ENCODE results near the gene SETD5. TPM values are rescaled to one million over a fixed set of nuclear protein-coding genes. Genes with fewer than 3 reads are reported as not detected.

SETD5 gene
- total and polyA plus RNA-seq, 2 donors (not counting 3 experiments of a cell fraction or from before 2014, with no cell fraction given) = 48.2 to 149 TPM

DNA sequence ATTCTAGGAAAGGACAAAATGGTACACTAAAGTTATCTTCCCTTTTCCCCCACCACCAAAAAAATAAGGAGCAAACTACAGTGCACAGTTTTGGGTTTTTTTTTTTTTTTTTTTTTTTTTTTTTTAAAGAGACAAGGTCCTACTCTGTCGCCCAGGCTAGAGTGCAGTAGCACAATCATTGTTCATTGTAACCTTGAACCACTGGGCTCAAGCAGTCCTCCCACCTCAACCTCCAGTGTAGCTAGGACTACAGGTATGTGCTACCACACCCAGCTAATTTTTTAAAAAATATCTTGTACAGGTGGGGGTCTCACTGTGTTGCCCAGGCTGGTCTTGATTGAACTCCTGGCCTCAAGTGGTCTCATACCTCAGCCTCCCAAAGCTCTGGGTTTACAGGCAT, 14.9 kb downstream of the SETD5 start:
- H3K4me1 ChIP-seq (ENCODE audit: control insufficient read depth, extremely low read depth, insufficient read depth, low read length) = no peaks in the 10 kb centered on the region
- no peak for DNase-seq (ENCODE audit: low read depth, low spot score)
- H4K20me1 ChIP-seq (replicated peaks; ENCODE audit: control insufficient read depth, extremely low read depth, insufficient read depth, low read length) = peaks cover 40% of the 10 kb centered on the region
- TF ChIP-seq FOS (IDR thresholded peaks at IDR 0.05; ENCODE audit: borderline replicate concordance, insufficient read depth, low read length) (no peak), MYC (IDR thresholded peaks at IDR 0.05; ENCODE audit: low read depth, low read length) (no peak), POLR2AphosphoS5 (IDR thresholded peaks at IDR 0.05; ENCODE audit: insufficient read depth, low read depth, low read length) (no peak), CTCF (IDR thresholded peaks at IDR 0.05; ENCODE audit: extremely low read depth in 1 of 2, insufficient read depth in 1 of 2, low read depth in 1 of 2, low read length in 2 of 2) (no peak), EZH2 (IDR thresholded peaks at IDR 0.05; ENCODE audit: borderline replicate concordance, low read depth, low read length, severe bottlenecking) (no peak), POLR2A (IDR thresholded peaks at IDR 0.05; ENCODE audit: low read depth, low read length) (no peak), JUN (IDR thresholded peaks at IDR 0.05; ENCODE audit: borderline replicate concordance, insufficient read depth, insufficient read length, low read depth) (no peak), GATA2 (IDR thresholded peaks at IDR 0.05; ENCODE audit: insufficient read depth, insufficient read length, low read depth, low read length) (no peak)
- TF ChIP-seq, protein P1, sequence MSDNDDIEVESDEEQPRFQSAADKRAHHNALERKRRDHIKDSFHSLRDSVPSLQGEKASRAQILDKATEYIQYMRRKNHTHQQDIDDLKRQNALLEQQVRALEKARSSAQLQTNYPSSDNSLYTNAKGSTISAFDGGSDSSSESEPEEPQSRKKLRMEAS (IDR thresholded peaks at IDR 0.05; ENCODE audit: insufficient read depth, insufficient read length) = no peak
- intact Hi-C loops (cut with micrococcal nuclease) = no loop called here
- ChIA-PET POLR2A (interaction anchor here (0.9 kb wide), 1 partner anchor 13 kb away, joined by 3 read pairs; no protein-coding TSS in a partner anchor), CTCF (no interaction called here)
- H3K4me2 ChIP-seq (ENCODE audit: insufficient read depth, low read length) = no peak overlapping the region
- no peak overlapping the region for H3K9ac ChIP-seq (replicated peaks; ENCODE audit: extremely low read depth, insufficient read depth, low read length)
- H3K9me3 ChIP-seq (replicated peaks; ENCODE audit: control insufficient read depth, insufficient read depth, low read length) = no peaks in the 10 kb centered on the region
- dilution Hi-C loops (cut with MboI; ENCODE audit: extremely low pct_ligation_motif_present, low sequenced_read_pairs) = no loop called here
- H3K27ac ChIP-seq (ENCODE audit: insufficient read depth, low read depth, low read length) = no peak overlapping the region
- no TSS peak for BruUV-seq (replicated peaks)
- H2AFZ ChIP-seq (ENCODE audit: low read depth, low read length) = no peak overlapping the region
- H3K36me3 ChIP-seq (ENCODE audit: control insufficient read depth in 2 of 2, extremely low read depth in 1 of 2, insufficient read depth in 2 of 2, low read length in 2 of 2) = peaks cover 0 to 2% of the 10 kb centered on the region in 2 experiments
- no peak overlapping the region for H3K4me3 ChIP-seq (replicated peaks in 1 of 3; ENCODE audit: insufficient read depth in 1 of 3, low read depth in 1 of 3, low read length in 3 of 3)
- FAIRE-seq = no peak
- peaks cover 100% of the 10 kb centered on the region for H3K79me2 ChIP-seq (ENCODE audit: control insufficient read depth, insufficient read depth, low read length)
- H3K27me3 ChIP-seq (ENCODE audit: control insufficient read depth in 2 of 2, insufficient read depth in 2 of 2, low read length in 2 of 2) = no peaks in the 10 kb centered on the region
- no peaks in the 10 kb centered on the region for H3K9me1 ChIP-seq (replicated peaks; ENCODE audit: control insufficient read depth, extremely low read depth, insufficient read depth, low read length)

Measured in endothelial cell of umbilical vein (primary cell).